LNCAP (cell line): ENCODE data around the gene GLS.

Experiments
- TF ChIP-seq, protein P1 (sequence below): fragments of 450-650 bp; IDR thresholded peaks from 2 replicates; pipeline ENCODE4 v1.5.1; 2017; ENCODE audit warnings: mild to moderate bottlenecking

The GLS gene

DNA sequence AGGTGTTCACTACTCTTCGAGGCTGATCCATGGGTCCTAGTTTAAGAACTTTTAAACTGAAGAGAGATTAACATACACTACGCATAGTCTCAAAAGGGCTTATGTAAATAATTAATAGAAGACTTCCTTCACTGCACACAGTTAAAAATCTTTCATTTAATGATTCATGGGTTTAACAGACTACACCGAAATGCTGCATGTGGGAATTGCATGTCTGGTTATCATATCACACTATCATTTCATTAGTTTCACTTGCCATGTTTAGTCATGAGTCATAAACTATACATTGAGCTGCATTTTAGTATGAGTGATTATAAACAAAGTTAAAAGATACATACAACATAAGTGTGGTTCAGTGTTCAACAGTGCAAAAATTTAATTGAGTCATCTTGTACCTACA, 31.2 kb downstream of the GLS start:
- TF ChIP-seq, protein P1, sequence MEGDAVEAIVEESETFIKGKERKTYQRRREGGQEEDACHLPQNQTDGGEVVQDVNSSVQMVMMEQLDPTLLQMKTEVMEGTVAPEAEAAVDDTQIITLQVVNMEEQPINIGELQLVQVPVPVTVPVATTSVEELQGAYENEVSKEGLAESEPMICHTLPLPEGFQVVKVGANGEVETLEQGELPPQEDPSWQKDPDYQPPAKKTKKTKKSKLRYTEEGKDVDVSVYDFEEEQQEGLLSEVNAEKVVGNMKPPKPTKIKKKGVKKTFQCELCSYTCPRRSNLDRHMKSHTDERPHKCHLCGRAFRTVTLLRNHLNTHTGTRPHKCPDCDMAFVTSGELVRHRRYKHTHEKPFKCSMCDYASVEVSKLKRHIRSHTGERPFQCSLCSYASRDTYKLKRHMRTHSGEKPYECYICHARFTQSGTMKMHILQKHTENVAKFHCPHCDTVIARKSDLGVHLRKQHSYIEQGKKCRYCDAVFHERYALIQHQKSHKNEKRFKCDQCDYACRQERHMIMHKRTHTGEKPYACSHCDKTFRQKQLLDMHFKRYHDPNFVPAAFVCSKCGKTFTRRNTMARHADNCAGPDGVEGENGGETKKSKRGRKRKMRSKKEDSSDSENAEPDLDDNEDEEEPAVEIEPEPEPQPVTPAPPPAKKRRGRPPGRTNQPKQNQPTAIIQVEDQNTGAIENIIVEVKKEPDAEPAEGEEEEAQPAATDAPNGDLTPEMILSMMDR = no peak

DNA sequence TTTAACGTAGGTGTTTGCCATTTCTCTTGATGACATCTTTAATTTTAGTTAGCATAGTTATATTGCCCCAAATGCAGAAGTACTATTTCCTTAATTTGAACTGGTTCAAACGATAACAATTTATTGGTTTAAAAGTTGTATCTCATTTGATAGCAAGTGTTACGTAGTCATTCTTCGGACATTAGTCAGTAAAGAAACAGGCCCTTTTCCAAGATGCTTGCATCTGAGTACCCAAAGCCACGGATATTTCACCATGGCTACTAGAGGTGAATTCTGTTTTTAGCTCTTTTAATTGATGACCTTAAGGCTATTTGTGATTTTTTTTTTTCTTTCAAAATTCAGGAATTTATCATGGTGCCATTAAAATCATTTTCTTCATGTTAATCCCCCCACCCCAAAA, 32.1 kb downstream of the GLS start:
- TF ChIP-seq, protein P1 = no peak

DNA sequence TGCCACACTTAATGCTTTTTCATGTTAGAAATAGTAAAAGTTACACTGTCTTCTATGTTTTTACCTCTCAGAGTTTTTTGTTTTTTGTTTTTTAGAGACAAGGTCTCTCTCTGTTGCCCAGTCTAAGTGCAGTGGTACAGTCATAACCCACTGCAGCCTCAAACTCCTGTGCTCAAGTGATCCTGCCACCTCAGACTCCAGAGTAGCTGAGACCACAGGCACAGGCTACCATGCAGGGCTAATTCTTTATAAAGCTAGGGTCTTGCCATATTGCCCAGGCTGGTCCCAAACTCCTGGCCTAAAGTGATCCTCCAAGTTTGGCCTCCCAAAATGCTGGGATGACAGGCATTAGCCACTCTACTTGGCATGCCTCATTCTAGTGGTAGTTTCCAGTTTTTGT, 33.1 kb downstream of the GLS start:
- TF ChIP-seq, protein P1 = no peak

DNA sequence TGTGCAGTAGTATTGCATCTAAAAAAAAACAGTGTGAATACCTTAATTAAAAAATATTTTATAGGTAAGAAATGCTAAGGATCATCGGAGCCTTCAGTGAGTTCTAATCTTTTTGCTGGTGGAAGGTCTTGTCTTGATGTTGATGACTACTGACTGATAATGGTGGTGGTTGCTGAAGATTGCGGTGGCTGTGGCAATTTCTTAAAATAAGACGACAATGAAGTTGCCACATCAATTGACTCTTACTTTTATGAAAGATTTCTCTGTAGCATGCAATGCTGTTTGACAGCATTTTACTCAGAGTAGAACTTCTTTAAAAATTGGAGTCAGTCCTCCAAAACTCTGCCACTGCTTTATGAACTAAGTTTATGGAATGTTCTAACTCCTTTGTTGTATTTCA, 36.2 kb downstream of the GLS start:
- TF ChIP-seq, protein P1 = no peak

DNA sequence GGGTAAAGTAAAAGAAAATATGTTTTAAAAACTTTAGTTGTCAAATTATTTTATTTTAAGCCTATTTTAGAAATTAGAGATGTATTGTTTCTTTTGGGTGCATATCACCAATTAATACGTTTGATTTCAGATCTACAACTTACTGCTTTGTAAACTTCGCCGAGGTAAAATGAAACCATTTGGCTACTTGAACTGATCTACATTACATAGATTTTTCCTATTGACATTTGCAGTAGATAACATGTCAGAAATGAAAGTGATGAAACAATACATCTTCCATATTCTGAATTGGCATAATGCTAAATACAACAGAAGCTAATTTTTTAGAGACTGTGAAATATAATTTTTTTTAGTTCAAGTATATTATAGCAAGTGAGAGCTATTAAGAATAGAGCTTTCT, 39.5 kb downstream of the GLS start:
- TF ChIP-seq, protein P1 = no peak

DNA sequence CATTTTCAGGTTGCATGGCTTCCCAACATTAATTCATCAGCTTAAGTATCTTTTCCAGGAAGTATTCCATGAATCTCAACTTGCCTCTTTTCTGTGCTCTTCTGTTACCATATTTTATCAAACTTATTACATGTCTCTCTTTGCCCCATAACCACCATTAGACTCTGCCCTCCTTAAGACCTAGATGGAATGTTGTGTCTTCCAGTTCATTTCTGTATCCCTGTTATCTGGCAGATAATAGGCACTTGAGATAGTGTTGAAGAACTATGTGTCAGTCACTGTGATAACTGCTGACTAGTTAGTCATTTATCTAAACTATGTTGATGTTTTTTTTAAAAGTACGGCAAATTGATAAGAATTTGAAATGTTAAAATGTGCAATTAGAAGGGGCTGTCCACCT, 41.8 kb downstream of the GLS start:
- TF ChIP-seq, protein P1 = no peak

DNA sequence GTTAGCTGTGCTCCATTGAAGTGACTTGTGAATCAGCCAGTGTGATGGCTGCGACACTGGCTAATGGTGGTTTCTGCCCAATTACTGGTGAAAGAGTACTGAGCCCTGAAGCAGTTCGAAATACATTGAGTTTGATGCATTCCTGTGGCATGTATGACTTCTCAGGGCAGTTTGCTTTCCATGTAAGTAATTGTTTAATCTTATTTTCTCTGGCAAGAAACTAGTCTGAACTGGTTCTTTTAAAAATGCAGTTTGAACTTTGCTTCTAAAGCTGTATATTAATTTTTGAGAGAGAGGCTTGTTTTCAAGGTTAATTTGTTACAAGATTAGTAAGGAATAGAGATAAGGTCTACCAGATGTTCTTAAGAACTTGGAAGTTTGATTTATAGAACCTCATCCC, 46.7 kb downstream of the GLS start:
- TF ChIP-seq, protein P1 = no peak

DNA sequence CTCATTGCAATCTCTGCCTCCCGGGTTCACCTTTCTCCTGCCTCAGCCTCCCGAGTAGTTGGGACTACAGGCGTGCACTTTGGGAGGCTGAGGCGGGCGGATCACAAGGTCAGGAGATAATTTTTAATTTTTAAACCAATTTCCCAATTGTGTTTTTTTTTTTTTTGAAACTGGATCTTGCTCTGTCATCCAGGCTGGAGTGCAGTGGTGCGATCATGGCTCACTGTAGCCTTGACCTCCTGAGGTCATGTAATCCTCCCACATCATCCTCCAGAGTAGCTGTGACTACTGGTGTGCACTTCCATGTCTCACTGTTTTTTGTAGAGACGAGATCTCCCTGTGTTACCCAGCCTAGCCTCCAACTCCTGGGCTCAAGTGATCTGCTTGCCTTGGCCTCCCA, 49.3 kb downstream of the GLS start:
- TF ChIP-seq, protein P1 = no peak
